Measurements from ENCODE around the gene ZBTB12.

Gene ZBTB12

GRCh38 chr6:31900917-31901414, 920 bp downstream of the ZBTB12 start:
- no peaks in the 10 kb centered on the region for H3K9me3 ChIP-seq (ENCODE audit: control insufficient read depth, insufficient read depth, low read depth, low read length)
- H3K4me3 ChIP-seq (ENCODE audit: low read depth, low read length) = peak overlapping the region; percentile 62
- peak overlapping the region; percentile 9; the same call in 1 of the 2 replicates for H3K27ac ChIP-seq (ENCODE audit: extremely low read depth, low read depth, low read length)
- no peak for TF ChIP-seq ZNF585B (tag by site-specific recombination; IDR thresholded peaks at IDR 0.05)
- no peak for TF ChIP-seq ZNF654 (tag by site-specific recombination; IDR thresholded peaks at IDR 0.05; ENCODE audit: low read depth)
- TF ChIP-seq ZNF600 (tag by site-specific recombination; IDR thresholded peaks at IDR 0.05) = peak; percentile 99
- no peak for TF ChIP-seq ZNF473 (tag by site-specific recombination; IDR thresholded peaks at IDR 0.05)
- TF ChIP-seq ZNF837 (tag by site-specific recombination; IDR thresholded peaks at IDR 0.05) = no peak
- TF ChIP-seq ZBTB8A (tag by site-specific recombination; IDR thresholded peaks at IDR 0.05) = no peak
- TF ChIP-seq IKZF3 (tag by site-specific recombination; IDR thresholded peaks at IDR 0.05) = 0 out of 2 replicates have a peak, but pooled peaks have one; percentile 24
- CTCF ChIA-PET = interaction anchor here (1.2 kb wide), 1 partner anchor 13 kb away, joined by 4 read pairs; no protein-coding TSS in a partner anchor
- peaks cover 0 to 8% of the 10 kb centered on the region in 2 experiments; a peak in 1 of 3 replicates for H3K36me3 ChIP-seq (ENCODE audit: control insufficient read depth in 2 of 2, insufficient read depth in 1 of 2, low read length in 2 of 2)
- POLR2A ChIA-PET = interaction anchor here (0.7 to 2.4 kb wide), 5 partner anchors 17 to 73 kb away, joined by 3 to 12 read pairs (median 5); partner anchors contain the start of genes DXO and HSPA1B
- H3K4me1 ChIP-seq (ENCODE audit: control insufficient read depth, insufficient read depth, low read length) = peaks cover 7% of the 10 kb centered on the region

- H3K27ac ChIP-seq (ENCODE audit: extremely low read depth, low read depth, low read length) = no peak overlapping the region
- ChIA-PET POLR2A (interaction anchor here (0.7 to 3.1 kb wide), 4 partner anchors 16 to 52 kb away, joined by 3 to 30 read pairs (median 4); partner anchors contain the start of gene NEU1), CTCF (interaction anchor here (0.6 to 1.2 kb wide), 2 partner anchors 13 to 33 kb away, joined by 4 read pairs; no protein-coding TSS in a partner anchor)
- peak; percentile 21; the same call in 1 of the 2 replicates for TF ChIP-seq ZIC2 (tag by site-specific recombination; IDR thresholded peaks at IDR 0.05)
- no peak for TF ChIP-seq SETDB1 (IDR thresholded peaks at IDR 0.05; ENCODE audit: insufficient read length, low read length)
- TF ChIP-seq GLIS1 (tag by site-specific recombination; IDR thresholded peaks at IDR 0.05) = peak; percentile 90
- TF ChIP-seq PBX3 (CRISPR knock-in tag; IDR thresholded peaks at IDR 0.05) = 0 out of 2 replicates have a peak, but pooled peaks have one; percentile 35
- peak; percentile 82 for TF ChIP-seq GLIS2 (tag by site-specific recombination; IDR thresholded peaks at IDR 0.05)
- no peak for TF ChIP-seq ZNF521 (tag by site-specific recombination; IDR thresholded peaks at IDR 0.05)
- TF ChIP-seq ZBTB26 (tag by site-specific recombination; optimal IDR thresholded peaks at IDR 0.05) = peak; percentile 22
- TF ChIP-seq ZNF600 (tag by site-specific recombination; IDR thresholded peaks at IDR 0.05) = peak; percentile 44
- no peak for TF ChIP-seq ZNF362 (tag by site-specific recombination; IDR thresholded peaks at IDR 0.05)
- no peak for TF ChIP-seq ZNF621 (tag by site-specific recombination; IDR thresholded peaks at IDR 0.05)
- peak; percentile 31; the same call in 1 of the 2 replicates for TF ChIP-seq HIC1 (tag by site-specific recombination; IDR thresholded peaks at IDR 0.05)
- no peak for TF ChIP-seq ZNF26 (tag by site-specific recombination; IDR thresholded peaks at IDR 0.05)
- TF ChIP-seq ZNF513 (tag by site-specific recombination; IDR thresholded peaks at IDR 0.05) = peak; percentile 85
- no peak for TF ChIP-seq ZNF792 (tag by site-specific recombination; IDR thresholded peaks at IDR 0.05)
- no peak for TF ChIP-seq ZNF473 (tag by site-specific recombination; IDR thresholded peaks at IDR 0.05)
- TF ChIP-seq GLI4 (tag by site-specific recombination; IDR thresholded peaks at IDR 0.05) = no peak
- TF ChIP-seq ZBTB8A (tag by site-specific recombination; IDR thresholded peaks at IDR 0.05) = no peak
- TF ChIP-seq ZSCAN30 (tag by site-specific recombination; IDR thresholded peaks at IDR 0.05) = no peak
- TF ChIP-seq ZNF138 (tag by site-specific recombination; IDR thresholded peaks at IDR 0.05; ENCODE audit: borderline replicate concordance) = no peak
- H3K4me1 ChIP-seq (ENCODE audit: control insufficient read depth, insufficient read depth, low read length) = peaks cover 6% of the 10 kb centered on the region
- H3K9me3 ChIP-seq (ENCODE audit: control insufficient read depth, insufficient read depth, low read depth, low read length) = no peaks in the 10 kb centered on the region
- H3K4me3 ChIP-seq (ENCODE audit: low read depth, low read length) = no peak overlapping the region
- peaks cover 7 to 16% of the 10 kb centered on the region in 2 experiments for H3K36me3 ChIP-seq (ENCODE audit: control insufficient read depth in 2 of 2, insufficient read depth in 1 of 2, low read length in 2 of 2)
Observed at GRCh38 chr6:31899882-31900722, 1.8 kb downstream of the ZBTB12 start.
